Measurements from ENCODE around the gene MFAP4. TPM values are rescaled to one million over a fixed set of nuclear protein-coding genes. Genes with fewer than 3 reads are reported as not detected.

The MFAP4 gene
- total RNA-seq, 1 experiment from 2014 or later = 0.15 TPM

DNA sequence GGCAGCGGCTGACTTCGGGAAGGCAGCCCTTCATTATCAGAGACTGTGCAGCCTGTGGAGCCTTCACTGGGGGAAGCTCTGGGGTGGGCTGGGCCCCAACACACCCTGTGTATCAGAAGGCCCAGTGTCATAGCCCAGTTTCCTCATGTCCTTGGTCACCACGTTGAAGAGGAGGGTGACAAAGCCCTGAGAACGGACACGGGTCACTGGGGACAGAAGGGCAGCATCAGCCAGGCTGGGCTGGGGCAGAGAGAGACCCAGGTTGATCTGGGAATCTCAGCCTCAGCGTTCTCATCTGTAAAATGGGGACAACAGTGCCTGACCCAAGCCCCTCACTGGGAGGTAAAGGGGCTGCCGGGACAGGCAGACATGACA, 43.7 kb downstream of the MFAP4 start:
- Histone ChIP-seq H3K36me3 (ENCODE audit: insufficient read depth, low read length) (no peaks in the 10 kb centered on the region), H2AFZ (ENCODE audit: low read length) (no peak overlapping the region), H3K4me1 (ENCODE audit: low read length) (peaks cover 16% of the 10 kb centered on the region), H3K9me3 (ENCODE audit: low read length) (no peaks in the 10 kb centered on the region), H3K9ac (ENCODE audit: low read length) (no peak overlapping the region), H4K20me1 (ENCODE audit: insufficient read depth, low read depth, low read length) (0 out of 2 replicates have a peak, but pooled peaks cover 3% of the 10 kb centered on the region), H3K9me2 (replicated peaks; ENCODE audit: insufficient read depth, low read length) (no peaks in the 10 kb centered on the region), H3K4me3 (ENCODE audit: low read length) (no peak overlapping the region), H3K4me2 (ENCODE audit: low read depth, low read length, poor library complexity, severe bottlenecking) (no peak overlapping the region), H3K79me2 (ENCODE audit: low read length) (no peaks in the 10 kb centered on the region), H3K27ac (ENCODE audit: low read length) (no peak overlapping the region), H3K27me3 (ENCODE audit: low read length) (no peaks in the 10 kb centered on the region)
- no peak for DNase-seq

DNA sequence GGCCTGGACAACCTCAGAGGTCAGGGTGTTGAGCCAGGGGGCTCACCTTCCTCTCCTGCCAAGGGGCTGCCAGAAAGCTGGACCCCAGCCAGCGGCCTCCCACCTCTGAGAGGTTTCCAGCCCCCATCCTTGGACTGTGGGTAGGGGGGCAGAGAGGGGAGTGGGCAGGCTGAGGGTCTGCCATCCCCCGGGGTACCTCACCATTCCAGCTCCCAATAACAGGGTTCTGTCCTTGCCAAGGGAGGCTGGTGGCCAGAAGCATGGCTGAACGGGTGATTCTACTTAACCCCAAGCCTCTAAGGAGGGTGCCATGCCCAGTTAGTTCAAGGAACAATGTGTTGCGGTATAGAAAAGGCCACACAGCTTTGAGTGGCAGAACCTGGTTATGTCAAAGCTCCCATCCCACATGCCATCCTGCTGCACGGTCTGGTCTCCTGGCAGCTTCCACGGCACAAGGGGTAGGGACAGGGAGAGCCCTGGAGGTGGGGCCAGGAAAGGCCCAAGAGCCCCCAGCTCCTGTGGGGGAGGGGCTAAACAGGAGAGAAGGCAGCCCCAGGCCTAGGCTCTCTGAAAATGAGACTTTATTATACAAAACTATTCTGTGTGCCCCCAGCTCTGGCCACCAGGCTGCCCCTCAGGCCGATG, 44.3 kb downstream of the MFAP4 start:
- H3K4me2 ChIP-seq (ENCODE audit: low read depth, low read length, poor library complexity, severe bottlenecking) = no peak overlapping the region
- no peaks in the 10 kb centered on the region for H3K79me2 ChIP-seq (ENCODE audit: low read length)
- H3K4me1 ChIP-seq (ENCODE audit: low read length) = peaks cover 16% of the 10 kb centered on the region
- no peak for DNase-seq
- no peak overlapping the region for H3K27ac ChIP-seq (ENCODE audit: low read length)
- H4K20me1 ChIP-seq (ENCODE audit: insufficient read depth, low read depth, low read length) = 0 out of 2 replicates have a peak, but pooled peaks cover 3% of the 10 kb centered on the region
- no peaks in the 10 kb centered on the region for H3K27me3 ChIP-seq (ENCODE audit: low read length)
- H3K9me2 ChIP-seq (replicated peaks; ENCODE audit: insufficient read depth, low read length) = no peaks in the 10 kb centered on the region
- no peaks in the 10 kb centered on the region for H3K9me3 ChIP-seq (ENCODE audit: low read length)
- H3K9ac ChIP-seq (ENCODE audit: low read length) = no peak overlapping the region
- H2AFZ ChIP-seq (ENCODE audit: low read length) = no peak overlapping the region
- H3K36me3 ChIP-seq (ENCODE audit: insufficient read depth, low read length) = no peaks in the 10 kb centered on the region
- H3K4me3 ChIP-seq (ENCODE audit: low read length) = no peak overlapping the region

DNA sequence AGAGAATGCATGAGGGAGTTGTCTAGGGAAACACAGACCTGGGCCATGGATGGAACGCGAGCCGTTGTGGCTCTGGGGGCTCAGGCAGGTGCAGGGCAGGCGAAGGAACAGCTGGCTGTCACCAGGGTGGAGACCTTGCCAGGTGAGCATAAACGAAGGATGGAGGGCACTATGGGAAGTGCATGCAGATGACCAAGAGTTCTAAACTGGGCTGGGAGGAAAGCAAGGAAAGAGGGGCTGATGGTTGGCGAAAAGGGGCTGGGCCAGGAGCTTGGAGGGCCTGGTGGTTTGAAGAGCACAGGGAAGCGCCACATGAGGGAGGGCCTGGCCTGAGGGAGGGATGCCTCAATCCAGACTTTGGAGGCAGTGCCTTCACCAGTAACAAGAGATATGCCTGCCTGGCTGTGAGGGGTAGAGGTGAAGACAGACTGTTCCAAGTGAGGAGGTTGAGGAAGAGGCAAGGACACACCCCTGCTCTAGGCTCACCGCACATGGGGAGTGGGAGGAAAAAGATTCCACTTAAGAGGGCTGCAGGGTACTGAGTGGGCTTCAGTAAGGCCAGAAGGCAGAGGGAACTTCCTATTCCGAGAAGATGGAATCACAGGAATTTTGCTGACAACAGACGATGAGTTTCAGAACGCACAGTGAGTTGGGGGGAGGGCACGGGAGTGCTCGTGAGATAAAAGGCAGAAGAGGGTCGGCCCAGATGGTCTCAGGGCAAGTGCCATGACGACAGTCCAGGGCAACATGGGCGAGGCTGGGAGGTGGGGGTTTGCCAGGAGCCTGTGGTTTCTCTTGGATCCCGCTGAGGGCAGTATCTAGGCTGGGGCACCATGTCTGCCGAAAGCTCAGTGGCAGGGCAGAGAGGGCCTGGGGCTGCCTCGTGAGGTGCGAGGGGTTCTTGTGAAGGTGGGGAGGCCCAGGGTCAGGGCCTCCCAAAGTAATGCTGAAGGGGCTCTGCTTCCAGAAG, 45.1 kb downstream of the MFAP4 start:
- H3K4me1 ChIP-seq (ENCODE audit: low read length) = peaks cover 8% of the 10 kb centered on the region

DNA sequence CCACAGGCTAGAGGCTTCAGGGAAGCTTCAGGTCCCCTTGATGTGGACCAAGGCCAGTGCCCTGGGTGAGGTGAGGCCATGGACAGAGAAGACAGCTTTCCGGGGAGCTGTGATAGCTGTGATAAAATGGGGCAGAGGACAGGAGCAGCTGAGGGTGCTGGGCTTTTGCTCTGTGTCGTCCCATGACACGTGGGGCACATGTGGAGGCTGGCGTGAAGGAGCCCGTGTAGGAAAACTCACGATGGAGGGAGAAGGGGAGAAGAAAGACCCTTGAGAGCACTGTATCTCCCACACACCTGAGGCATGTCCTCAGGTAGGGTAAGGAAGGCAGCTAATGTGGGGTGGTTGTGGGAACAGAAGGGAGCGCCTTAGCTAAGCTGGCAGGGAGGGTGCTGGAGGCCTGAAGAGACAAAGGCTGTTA, 45.8 kb downstream of the MFAP4 start:
- Histone ChIP-seq H2AFZ (ENCODE audit: low read length) (no peak overlapping the region), H3K4me2 (ENCODE audit: low read depth, low read length, poor library complexity, severe bottlenecking) (no peak overlapping the region), H3K27ac (ENCODE audit: low read length) (no peak overlapping the region), H3K9ac (ENCODE audit: low read length) (no peak overlapping the region), H3K4me1 (ENCODE audit: low read length) (peaks cover under 1% of the 10 kb centered on the region), H3K9me2 (replicated peaks; ENCODE audit: insufficient read depth, low read length) (no peaks in the 10 kb centered on the region), H3K4me3 (ENCODE audit: low read length) (no peak overlapping the region), H3K36me3 (ENCODE audit: insufficient read depth, low read length) (no peaks in the 10 kb centered on the region), H4K20me1 (ENCODE audit: insufficient read depth, low read depth, low read length) (0 out of 2 replicates have a peak, but pooled peaks cover 3% of the 10 kb centered on the region), H3K27me3 (ENCODE audit: low read length) (no peaks in the 10 kb centered on the region), H3K9me3 (ENCODE audit: low read length) (no peaks in the 10 kb centered on the region), H3K79me2 (ENCODE audit: low read length) (no peaks in the 10 kb centered on the region)
- DNase-seq = no peak

More for the DNA sequence above, 45.1 kb downstream of the MFAP4 start:
- H3K27me3 ChIP-seq (ENCODE audit: low read length) = no peaks in the 10 kb centered on the region
- no peaks in the 10 kb centered on the region for H3K36me3 ChIP-seq (ENCODE audit: insufficient read depth, low read length)
- no peak overlapping the region for H3K4me3 ChIP-seq (ENCODE audit: low read length)
- H3K9me2 ChIP-seq (replicated peaks; ENCODE audit: insufficient read depth, low read length) = no peaks in the 10 kb centered on the region
- H3K27ac ChIP-seq (ENCODE audit: low read length) = no peak overlapping the region
- no peak for DNase-seq
- H4K20me1 ChIP-seq (ENCODE audit: insufficient read depth, low read depth, low read length) = 0 out of 2 replicates have a peak, but pooled peaks cover 3% of the 10 kb centered on the region
- H3K9ac ChIP-seq (ENCODE audit: low read length) = no peak overlapping the region
- no peak overlapping the region for H3K4me2 ChIP-seq (ENCODE audit: low read depth, low read length, poor library complexity, severe bottlenecking)
- H2AFZ ChIP-seq (ENCODE audit: low read length) = no peak overlapping the region
- no peaks in the 10 kb centered on the region for H3K9me3 ChIP-seq (ENCODE audit: low read length)
- no peaks in the 10 kb centered on the region for H3K79me2 ChIP-seq (ENCODE audit: low read length)

DNA sequence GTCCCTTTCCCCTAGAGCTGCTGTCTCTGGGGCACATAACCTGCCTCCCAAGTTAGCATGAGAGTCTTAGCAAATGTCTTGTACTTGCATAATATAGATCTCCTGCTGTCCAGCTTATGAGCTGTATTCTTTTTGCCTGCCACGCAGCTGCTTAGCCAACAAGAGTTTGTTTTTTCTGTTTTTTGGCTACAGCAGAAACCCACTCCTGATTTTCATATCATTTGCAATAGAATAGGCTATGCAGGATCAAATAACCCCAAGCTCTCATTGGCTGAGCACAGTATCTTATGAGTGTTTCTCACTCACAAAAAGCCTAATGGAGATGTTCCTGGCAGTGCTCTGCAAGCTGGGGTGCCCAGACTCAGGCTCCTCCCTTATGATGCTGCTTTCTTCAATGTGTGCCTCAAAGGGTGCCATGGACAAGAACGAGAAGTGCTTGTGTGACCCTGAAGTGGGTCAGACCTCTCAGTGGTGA, 47.6 kb downstream of the MFAP4 start:
- Histone ChIP-seq H3K9ac (ENCODE audit: low read length) (no peak overlapping the region), H3K36me3 (ENCODE audit: insufficient read depth, low read length) (no peaks in the 10 kb centered on the region), H3K27ac (ENCODE audit: low read length) (no peak overlapping the region), H3K79me2 (ENCODE audit: low read length) (no peaks in the 10 kb centered on the region), H3K4me1 (ENCODE audit: low read length) (no peaks in the 10 kb centered on the region), H3K9me3 (ENCODE audit: low read length) (no peaks in the 10 kb centered on the region), H4K20me1 (ENCODE audit: insufficient read depth, low read depth, low read length) (no peaks in the 10 kb centered on the region), H3K27me3 (ENCODE audit: low read length) (no peaks in the 10 kb centered on the region), H2AFZ (ENCODE audit: low read length) (no peak overlapping the region), H3K4me3 (ENCODE audit: low read length) (no peak overlapping the region), H3K9me2 (replicated peaks; ENCODE audit: insufficient read depth, low read length) (no peaks in the 10 kb centered on the region), H3K4me2 (ENCODE audit: low read depth, low read length, poor library complexity, severe bottlenecking) (no peak overlapping the region)
- DNase-seq = no peak

DNA sequence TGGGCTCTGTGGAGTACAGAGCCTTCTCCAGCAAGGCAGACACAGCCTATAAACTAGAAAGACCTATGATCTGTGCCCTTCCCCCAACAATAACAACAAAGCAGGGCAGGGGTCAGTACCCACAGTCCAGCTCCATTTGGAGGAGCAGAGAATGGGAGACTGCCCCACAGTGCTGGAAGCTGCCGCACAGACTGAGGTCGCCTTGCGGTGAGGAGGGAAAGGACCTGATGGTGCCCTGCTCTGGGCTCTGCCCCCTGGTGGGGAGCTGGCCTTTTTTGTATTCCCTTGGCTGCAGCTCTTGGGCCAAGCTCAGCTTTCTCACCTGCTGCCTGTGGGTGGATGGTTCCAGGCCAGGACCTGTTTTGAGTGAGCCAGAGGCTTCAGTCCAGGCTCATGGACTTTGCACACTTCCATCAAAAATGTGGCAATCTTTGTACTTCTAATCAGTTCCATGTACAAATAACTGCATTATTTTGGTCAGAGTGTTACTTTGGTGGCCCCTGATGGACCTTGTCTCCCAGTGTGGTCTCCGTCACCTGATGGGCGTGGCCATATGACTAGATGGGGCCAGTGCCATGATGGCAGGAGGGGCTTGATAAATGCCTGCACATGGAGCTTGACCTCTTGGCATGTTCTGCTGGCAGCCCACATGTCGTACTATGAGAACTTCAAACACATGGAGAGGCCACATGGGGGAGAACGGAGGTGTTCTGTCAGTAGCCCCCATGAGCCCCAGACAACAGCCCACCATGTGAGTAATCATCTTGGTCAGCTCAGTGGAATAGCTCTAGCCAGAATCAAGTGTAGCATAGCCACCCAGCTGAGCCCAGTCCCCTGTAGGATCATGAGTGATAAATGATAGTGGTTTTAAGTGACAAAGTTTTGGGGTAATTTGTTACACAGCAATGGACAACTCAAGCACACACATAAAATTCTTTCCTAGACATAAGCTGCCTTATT, 48.7 kb downstream of the MFAP4 start:
- no peak overlapping the region for H2AFZ ChIP-seq (ENCODE audit: low read length)
- H3K9me3 ChIP-seq (ENCODE audit: low read length) = no peaks in the 10 kb centered on the region
- no peaks in the 10 kb centered on the region for H3K4me1 ChIP-seq (ENCODE audit: low read length)
- H3K9ac ChIP-seq (ENCODE audit: low read length) = no peak overlapping the region
- DNase-seq = peak; percentile 88
- no peaks in the 10 kb centered on the region for H3K27me3 ChIP-seq (ENCODE audit: low read length)
- H3K4me3 ChIP-seq (ENCODE audit: low read length) = no peak overlapping the region
- H3K79me2 ChIP-seq (ENCODE audit: low read length) = no peaks in the 10 kb centered on the region
- no peak overlapping the region for H3K27ac ChIP-seq (ENCODE audit: low read length)
- H3K9me2 ChIP-seq (replicated peaks; ENCODE audit: insufficient read depth, low read length) = no peaks in the 10 kb centered on the region
- no peak overlapping the region for H3K4me2 ChIP-seq (ENCODE audit: low read depth, low read length, poor library complexity, severe bottlenecking)
- H4K20me1 ChIP-seq (ENCODE audit: insufficient read depth, low read depth, low read length) = no peaks in the 10 kb centered on the region
- H3K36me3 ChIP-seq (ENCODE audit: insufficient read depth, low read length) = no peaks in the 10 kb centered on the region

DNA sequence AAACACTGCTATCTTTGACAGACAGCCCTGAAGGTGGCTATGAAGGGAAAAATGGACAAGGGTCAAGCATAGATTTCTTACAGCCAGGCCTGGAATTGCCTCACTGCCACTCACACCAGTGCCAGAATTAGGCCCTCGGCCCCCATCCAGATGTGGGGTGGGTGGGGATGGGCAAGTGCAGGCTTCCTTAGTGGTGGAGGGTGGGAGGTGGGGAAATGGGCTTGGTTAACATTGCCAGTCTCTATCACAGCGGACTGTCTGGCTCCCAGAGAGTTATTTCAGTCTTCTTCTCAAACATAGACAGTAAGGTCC, 49.3 kb downstream of the MFAP4 start:
- Histone ChIP-seq H2AFZ (ENCODE audit: low read length) (no peak overlapping the region), H4K20me1 (ENCODE audit: insufficient read depth, low read depth, low read length) (no peaks in the 10 kb centered on the region), H3K9ac (ENCODE audit: low read length) (no peak overlapping the region), H3K4me1 (ENCODE audit: low read length) (no peaks in the 10 kb centered on the region), H3K27ac (ENCODE audit: low read length) (no peak overlapping the region), H3K9me3 (ENCODE audit: low read length) (no peaks in the 10 kb centered on the region), H3K4me2 (ENCODE audit: low read depth, low read length, poor library complexity, severe bottlenecking) (no peak overlapping the region), H3K27me3 (ENCODE audit: low read length) (no peaks in the 10 kb centered on the region), H3K9me2 (replicated peaks; ENCODE audit: insufficient read depth, low read length) (no peaks in the 10 kb centered on the region), H3K4me3 (ENCODE audit: low read length) (no peak overlapping the region), H3K36me3 (ENCODE audit: insufficient read depth, low read length) (no peaks in the 10 kb centered on the region), H3K79me2 (ENCODE audit: low read length) (no peaks in the 10 kb centered on the region)
- DNase-seq = no peak
